HG03575 (cell line): ENCODE measurements around the gene SRCIN1.

Experiments used
- ATAC-seq: cut with Tn5 transposase; IDR thresholded peaks from one replicate; pipeline ENCODE4 v1.9.1; 2021; ENCODE audit not compliant: unreplicated experiment, insufficient number of reproducible peaks, low FRiP score; ENCODE audit errors: extremely low read depth

Gene SRCIN1

DNA sequence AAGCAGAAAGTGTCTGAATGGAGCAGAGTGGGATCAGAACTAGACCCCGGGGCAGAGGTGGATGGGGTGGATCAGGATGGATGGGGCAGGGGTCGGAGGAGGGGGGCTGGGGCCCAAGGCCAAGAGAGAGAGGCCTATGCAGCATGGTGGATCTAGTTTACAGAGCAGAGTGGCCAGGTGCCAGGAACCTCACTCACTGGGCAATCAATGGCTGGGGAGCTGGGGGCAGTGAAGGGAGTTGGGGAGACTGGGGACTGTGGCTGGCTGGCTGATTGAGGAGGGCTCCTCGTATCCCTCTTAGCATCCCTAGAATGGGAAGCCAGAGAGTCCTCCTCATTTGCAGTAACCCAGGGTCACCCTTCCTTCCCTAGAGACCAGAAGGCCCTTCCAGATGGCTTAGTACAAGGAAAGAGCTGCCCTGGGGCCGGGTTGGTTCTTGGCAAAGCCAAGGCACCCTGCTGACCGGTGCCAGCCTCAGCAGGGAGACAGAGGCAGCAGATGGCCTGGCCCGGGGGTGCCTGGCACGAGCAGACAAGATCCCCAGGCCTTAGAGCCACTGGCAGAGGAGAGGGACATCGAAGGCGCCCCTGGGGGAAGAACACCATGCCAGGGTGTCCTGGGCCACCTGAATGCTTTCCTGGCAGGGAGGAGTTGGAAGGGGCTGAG is 36.8 kb downstream of the SRCIN1 start:
- no peak for ATAC-seq

GRCh38 chr17:38568274-38568673 is 37.5 kb downstream of the SRCIN1 start:
- no peak for ATAC-seq

DNA sequence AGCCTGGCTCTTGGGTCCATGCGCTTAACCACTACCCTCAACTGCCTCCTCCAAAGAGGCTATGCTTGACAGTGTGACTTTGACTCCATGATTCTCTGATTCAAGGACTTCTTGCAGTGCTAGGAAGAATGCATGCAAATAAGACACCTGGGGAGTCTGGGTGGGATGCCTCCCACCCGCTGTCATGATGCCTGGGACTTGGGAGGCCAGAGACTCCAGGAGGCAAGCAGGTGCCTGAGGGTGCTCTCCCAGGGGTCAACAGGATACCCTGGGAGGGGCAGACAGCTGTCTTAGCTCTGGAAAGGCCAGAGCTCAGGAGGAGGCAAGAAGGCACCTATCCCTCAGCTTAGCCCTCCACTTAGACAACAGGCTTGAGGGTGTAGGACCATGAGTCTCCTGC is 38.4 kb downstream of the SRCIN1 start:
- no peak for ATAC-seq

DNA sequence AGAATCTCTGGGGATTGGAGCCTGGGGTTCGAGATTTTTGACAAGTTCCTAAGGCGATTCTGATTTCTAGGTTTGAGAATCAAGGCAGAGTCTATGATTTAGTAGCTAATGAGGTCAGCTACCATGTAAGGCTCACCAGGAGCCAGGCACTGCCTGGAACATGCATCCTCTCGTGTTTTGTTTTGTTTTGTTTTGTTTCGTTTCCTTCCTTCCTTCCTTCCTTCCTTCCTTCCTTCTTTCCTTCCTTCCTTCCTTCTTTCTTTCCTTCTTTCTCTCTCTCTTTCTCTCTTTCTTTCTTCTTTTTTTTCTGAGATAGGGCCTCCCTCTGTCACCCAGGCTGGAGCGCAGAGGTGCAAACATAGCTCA is 39.1 kb downstream of the SRCIN1 start:
- ATAC-seq, result no peak

DNA sequence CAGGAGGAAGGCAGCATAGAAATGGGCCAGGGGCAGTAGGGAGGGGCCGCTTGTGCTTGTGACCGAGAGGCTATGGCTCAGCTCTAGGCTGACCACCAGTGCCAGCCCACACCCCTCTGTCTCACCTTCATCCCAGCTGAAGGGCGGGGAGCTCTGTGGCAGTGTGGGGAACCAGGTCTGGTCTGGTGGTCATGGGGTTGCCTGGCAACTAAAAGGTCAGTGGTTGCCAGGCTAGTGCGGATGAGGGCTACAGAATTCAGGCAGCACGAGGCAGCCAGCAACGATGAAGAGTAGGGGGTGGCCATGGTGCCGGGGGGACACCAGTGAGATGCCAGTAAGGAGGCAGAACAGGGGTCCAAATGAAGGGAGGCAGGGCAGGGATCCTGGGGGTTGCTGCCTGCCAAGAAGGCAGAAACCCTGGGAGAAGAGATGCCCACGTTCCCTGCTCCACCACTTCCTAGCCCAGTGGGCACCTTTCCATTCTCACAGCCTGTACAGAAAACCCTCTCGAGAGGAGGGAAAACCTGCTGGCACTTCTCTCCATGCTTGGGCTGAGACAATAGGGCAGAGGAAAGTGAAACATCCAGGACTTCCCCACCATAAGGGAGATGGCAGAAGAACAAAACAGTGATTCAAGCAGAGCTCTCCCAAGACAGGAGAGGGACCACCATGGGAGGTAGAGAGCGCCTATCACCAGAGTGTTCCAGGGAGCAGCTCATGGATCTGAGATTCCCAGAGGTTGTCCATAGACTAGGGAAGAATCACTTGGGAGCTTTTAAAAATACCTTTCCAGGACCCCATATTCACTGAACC is 39.7 kb downstream of the SRCIN1 start:
- no peak for ATAC-seq

GRCh38 chr17:38564869-38565268 is 40.9 kb downstream of the SRCIN1 start:
- no peak for ATAC-seq

DNA sequence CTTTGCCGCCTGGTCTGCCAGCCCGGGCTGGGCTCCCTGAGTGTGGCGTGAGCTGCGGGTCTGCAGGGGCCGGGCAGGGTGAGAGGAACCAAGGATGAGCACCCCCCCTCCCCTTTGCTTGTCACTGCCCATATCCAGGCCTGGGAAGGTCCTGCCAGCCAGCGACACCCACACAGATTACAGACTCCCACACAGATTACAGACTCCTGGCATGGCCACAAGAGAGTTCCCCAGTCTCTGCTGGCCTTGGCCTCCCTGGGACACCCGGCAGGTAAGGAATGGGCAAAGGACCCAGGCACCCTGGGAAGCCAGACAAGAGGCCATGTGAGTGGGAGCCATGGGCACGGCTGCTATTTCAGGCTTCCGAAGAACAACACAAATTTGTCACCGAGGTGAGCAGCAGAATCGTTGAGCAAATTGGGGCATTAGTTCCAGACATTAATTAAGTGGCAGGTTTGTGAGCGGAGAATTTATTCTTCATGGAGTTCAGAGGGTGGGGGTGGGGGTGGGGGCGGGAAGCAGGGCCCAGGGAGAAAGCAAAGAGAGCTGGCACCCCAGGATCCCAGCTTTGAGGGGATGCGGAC is 41.4 kb downstream of the SRCIN1 start:
- ATAC-seq, result no peak

DNA sequence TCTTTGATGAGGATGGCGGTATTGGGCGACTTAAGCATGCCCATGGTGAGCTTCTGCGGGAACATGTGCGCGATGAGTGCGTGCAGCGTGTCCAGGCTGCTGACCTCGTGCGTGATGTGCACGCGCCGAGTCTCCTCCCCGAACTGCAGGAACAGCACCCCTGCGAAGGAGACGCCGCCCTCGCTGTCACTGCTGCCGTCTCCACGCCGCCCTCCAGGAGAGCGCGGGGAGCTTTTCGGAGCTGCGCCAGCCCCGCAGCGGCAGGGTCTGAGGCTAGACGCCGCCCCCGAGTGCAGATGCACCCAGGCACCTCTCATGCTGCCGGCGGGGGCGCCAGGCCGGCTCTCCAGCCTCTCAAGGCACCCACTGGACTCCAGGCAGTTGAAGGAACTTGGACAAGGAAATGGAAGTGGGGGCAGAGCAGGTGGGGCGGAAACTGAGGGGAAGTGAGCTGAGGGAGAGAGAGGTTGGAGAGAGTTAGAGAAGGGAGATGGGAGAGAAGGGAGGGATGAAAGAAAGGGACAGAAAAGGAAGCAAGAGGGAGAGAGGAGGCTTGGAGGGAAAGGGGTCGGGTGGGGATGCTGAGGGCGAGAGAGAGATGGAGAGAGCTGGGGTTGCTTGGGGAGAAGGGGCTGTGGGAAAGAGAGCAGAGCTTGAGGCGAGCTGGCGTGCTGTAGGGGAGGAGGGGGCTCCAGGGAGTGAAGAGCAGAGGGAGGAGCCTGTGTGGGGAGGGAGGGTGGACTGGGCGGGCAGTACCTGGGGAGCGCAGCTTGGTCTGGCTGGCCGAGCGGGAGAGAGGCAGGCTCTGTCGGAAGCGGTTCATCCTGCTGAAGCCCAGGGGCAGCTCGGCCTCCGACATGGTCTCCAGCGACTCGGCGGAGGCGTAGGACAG is 42.1 kb downstream of the SRCIN1 start:
- ATAC-seq, result no peak

GRCh38 chr17:38562903-38563302 is 42.8 kb downstream of the SRCIN1 start:
- ATAC-seq, result no peak

- ATAC-seq, result no peak
Measured at GRCh38 chr17:38562215-38562569, 43.6 kb downstream of the SRCIN1 start.

GRCh38 chr17:38561416-38562214 is 44.1 kb downstream of the SRCIN1 start:
- no peak for ATAC-seq

DNA sequence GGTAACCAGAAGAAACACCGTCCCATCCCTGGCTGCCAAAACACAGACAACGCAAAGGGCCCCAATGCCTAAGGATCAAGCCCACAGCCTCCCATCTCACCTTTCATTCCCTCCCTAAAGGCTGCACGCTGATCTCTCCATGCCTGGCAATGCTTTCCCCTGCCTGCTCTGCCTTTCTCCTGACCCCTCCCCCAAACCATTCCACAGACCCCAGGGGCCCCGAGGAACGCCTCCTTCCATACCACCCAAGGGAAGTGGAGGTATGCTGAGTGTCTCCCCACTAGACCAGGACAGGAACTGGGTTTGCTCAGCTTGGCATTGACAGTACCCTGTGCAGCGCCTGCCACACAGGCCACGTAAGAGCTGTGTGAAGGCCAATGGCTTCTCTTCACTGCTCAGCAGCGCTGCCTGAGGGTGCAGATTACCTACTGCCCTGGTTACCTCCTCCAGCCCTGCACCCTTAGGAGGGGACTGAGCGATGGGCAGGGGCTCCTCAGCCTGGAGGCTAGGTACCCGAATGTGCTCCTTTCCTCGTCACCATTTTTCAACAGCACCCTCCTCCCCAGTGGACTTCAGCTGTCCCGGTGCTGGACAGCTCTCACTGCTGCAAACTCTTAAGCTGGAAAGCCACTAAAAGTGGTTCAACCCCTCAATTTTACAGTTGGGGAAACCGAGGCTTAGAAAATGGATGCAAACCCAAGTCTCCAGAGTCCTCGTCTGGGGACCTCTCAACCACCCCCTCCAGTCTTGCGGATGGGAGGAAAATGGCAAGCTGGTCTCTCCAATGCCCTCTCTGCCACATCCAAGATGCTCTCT is 45.0 kb downstream of the SRCIN1 start:
- no peak for ATAC-seq

GRCh38 chr17:38559880-38560230 is 45.9 kb downstream of the SRCIN1 start:
- ATAC-seq, result no peak

DNA sequence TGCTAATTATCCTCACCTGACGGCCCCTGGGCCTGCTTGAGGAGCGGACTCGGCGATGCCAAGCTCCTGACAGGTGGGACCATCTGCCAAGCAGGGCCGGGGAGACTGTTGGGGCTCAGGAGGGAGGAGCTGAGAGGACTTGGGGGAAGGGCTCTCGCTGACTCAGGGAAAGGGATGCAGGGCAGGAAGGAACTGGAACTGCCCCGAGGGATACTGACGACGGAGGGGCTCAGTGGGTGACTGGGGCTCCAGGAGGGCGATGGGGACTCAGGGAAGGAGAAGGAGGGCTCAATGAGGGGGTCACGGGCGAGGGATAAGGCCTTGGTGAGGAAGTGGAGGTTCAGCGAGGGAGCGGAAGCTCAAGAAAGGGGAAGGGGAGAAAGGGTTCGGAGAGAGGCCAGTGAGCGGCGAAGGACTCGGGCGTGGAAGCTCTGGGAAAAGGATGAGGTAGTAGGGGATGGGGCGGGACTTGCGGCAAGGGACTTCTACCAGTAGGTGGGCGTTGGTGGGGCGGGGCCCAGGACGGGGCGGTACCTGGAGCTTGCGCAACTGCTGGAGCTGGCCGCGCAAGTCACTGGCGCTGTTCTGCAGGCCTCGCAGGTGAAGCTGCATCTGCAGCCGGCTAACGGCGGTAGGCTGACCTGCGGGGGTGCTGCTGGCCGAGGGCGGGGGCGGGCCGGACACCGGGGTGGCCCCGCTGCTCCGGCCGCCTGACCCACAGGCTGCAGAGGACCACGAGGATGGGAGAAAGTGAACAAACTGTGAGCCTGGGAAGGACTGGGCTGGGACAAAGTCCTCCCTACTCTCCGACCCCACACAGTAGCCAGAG is 46.5 kb downstream of the SRCIN1 start:
- ATAC-seq, result no peak

DNA sequence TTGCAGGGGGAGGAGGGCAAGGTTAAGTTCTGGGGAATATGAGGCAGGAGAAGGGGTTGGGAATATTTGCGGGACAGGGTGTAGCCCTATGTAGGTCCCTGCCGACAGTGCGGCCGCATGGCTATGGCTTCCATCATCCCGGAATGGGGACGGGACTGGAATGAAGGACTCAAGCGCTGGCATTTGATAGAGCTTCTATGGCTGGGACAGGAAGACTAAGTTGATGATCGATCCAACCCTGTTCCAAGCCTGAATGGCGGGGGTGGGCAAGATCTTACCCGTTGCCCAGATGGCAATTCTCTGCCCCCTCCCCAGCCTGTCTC is 47.1 kb downstream of the SRCIN1 start:
- no peak for ATAC-seq

DNA sequence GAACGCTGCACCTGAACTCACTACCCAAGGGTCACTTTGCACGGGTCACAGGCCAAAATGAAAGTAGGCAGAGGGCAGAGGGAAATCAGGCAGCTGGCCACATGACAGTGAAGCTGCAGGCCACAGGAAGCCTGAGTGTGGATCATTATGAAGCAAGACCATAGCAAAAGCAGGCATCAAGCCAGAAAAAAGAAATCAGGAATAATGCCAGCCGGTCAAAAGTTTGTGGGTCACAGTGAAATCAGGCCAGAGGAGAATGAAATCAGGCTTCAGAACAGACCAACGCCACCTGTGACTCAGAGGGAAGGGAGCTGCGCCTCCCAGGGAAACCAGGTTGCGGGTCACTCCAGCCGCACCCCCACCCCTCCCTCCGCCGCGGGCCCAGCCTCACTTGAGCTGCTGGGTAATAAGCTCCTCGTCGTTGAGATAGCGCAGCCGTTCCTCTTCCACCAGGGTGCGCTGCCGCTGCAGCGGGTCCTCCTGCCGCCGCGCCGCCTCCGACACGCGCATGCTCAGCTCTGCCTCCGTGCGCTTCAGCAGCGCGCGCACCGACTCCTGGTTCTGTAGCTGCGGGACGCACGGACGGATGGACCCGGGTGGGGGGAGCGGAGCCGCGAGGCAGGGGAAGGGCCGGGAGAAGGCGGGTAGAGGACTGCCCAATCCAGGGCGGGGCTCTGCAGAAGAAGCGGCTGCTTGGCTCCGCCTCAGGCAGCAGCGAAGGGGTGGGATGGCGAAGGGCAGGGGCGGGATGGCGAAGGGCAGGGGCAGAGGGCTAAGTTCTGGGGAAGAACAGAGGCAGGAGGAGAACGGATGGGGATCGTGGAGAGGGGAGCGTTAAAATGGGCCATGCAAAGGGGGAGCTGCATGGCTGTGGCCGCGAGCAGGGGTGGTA is 47.7 kb downstream of the SRCIN1 start:
- ATAC-seq, result peak; percentile 65
